Measurements from ENCODE around the gene AKNA.

Gene AKNA

DNA sequence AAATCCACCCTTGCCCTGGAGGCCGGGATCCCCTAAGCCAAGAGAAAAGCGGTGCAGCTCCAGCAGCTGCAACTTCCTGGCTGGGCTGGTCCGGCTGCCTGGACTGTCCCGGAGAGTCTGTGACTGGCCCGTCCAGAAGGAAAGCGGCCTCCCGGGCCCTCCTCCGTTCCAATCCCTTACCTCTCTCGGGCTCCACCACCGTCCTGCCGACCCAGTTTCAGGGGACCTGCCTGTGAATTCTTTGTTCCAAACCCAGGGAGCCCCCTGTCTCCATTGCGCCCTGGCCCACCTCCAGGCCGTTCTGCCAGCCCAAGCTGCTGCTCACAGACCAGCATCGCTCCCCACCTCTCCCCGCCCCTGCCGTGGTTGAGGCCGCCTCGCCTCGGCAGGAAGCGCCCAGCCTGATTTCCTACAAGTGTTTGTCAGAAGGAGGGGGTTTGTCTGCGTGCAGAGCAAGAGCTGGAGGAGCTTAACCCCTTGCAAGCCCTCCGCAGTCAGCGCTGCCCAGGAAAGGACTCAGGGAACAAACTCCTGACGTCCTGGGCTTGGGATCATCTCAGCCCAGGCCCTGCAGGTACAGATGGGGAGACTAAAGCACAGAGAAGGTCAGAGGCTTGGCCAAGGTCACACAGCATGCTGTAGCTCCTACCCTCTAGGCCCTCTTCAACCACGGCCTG lies at the start of gene AKNA:
TSS of gene AKNA (minus strand) at position 303 of the 677 bp plus-strand sequence. CDS start 6,649 bp downstream, outside the sequence.
- peak; percentile 75 for DNase-seq (ENCODE audit: low read depth)

DNA sequence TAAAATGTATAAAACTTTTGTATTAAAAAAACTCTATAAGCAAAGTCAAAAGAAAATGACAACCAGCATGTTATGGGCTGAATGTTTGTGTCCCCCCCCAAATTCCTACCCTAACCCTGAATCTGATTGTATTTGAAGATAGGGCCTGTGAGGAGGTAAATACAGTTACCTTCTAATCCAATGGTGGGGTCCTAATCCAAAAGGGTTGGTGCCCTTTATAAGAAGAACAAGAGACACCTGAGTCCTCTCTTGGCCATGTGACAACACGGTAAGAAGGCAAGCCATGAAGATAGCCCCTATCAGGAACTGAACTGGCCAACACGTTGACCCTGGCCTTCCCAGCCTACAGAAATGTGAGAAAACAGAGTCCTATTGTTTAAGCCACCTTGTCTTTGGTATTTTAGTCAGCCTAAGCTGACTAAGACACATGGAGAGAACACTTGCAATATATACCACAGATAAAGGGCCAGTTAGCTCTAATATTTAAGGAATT lies 49.7 kb upstream of the AKNA start:
- DNase-seq (ENCODE audit: low read depth): no peak

DNA sequence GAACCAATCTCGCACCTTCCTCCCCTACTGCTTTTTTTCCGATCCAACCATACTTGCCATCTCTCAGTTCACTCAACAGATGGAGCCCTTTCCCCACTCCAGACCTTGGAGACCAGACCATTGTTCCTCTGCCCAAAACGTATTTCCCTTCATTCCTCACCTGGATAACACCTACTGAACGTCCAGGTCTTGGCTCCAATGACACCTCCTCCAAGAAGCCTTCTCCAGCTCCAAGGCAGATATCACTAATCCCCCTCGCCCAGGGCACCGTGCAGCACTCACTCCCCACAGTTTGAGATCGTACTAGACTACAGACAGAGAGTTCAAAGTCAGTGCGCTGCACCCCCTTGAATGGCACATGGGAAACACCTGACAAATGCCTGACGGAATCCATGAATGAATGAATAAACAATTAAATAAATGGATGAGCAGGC lies 47.1 kb upstream of the AKNA start:
- DNase-seq (ENCODE audit: low read depth): peak; percentile 59

GRCh38 chr9:114433720-114434255 lies 46.0 kb upstream of the AKNA start:
- no peak for DNase-seq (ENCODE audit: low read depth)

DNA sequence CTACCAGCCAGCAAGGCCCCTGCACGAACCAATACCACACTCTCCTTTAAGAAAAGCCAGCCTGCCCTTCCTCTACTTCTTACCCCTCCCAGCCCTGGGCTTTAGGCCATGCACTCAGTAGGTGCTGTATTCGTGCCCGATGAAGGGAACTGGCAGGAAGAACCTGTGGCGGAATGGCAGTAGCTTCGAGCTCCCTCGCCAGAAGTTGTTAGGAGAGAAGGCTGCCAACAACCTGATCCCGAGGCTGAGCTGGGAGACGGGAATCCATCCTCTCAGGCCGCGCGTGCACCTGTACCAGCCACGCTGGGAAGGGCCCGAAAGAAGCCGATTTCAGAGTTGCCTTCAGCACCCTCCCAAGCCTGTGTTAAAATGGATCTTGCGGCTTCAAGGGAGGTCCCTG lies 45.3 kb upstream of the AKNA start:
- no peak for DNase-seq (ENCODE audit: low read depth)

DNA sequence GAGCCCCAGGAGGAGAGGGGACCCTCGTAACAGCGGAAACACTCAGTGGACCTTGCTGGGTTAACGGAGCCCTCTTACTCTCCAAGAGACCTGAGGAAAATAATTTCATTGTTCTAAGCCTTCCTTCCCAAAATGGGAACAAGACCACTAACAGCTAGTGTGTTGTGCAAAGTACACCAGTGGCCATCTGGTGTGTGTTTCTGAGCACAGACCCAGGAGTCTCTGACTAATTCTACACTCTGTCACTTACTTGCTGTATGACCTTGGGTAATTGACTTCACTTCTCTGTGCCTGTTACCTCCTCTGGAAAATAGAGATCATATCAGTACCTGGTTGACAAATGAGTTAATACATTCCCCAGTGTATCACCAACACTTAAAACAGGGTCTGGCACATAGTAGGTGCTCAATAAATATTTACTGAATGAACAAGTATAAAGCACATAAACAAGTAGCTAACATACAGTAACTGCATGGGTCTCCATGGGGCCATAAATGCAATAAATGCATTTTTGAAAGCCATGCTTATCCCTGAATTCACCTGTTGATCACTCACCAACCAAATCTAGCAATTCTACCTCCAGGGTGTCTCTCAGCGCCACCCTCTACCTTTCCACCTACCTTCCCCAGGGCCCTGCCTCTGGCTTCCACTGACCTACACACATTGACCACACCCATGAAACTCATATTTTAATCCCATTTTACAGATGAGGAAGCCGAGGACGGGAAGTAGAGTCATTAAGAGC lies 44.7 kb upstream of the AKNA start:
- DNase-seq (ENCODE audit: low read depth): no peak

DNA sequence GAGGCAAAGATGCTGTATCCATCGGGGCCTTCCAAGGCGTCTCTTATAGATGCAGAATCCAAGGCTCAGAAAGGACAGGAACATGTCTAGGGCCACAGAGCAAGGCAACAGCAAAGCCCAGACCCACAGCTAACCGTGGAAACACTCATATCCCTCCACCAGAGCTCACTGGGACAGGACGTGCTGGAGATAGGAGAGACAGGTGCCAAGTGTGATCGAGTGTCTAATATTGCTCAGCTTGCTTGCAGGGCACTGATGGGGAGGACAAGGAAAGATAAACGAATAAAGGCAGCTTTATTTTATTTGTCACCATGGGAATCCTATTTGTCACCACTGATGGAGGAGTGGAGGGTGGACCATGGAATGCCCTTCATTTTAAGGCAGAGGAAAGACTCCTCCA lies 44.0 kb upstream of the AKNA start:
- no peak for DNase-seq (ENCODE audit: low read depth)

GRCh38 chr9:114431003-114431402 lies 43.2 kb upstream of the AKNA start:
- no peak for DNase-seq (ENCODE audit: low read depth)

DNA sequence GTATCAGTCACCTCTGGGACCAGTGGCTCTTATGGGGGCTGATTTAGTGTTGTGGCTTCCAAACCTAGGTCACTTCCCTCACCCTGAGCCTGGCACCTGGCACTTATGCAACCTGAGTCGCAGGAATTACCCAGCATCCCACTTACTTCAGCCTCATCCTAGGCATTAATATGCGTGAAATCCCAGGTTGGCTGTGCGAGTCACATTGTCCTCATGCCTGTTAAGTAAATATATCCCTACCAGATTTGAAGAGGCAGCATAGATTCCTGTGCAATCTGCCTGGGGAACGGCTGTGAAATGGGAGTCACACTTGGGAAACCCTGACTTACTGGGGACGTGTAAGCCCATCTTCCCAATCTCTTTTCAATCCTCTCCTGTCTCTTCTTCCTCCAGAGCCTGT lies 42.7 kb upstream of the AKNA start:
- DNase-seq (ENCODE audit: low read depth): no peak

GRCh38 chr9:114429488-114429887 lies 41.7 kb upstream of the AKNA start:
- no peak for DNase-seq (ENCODE audit: low read depth)

DNA sequence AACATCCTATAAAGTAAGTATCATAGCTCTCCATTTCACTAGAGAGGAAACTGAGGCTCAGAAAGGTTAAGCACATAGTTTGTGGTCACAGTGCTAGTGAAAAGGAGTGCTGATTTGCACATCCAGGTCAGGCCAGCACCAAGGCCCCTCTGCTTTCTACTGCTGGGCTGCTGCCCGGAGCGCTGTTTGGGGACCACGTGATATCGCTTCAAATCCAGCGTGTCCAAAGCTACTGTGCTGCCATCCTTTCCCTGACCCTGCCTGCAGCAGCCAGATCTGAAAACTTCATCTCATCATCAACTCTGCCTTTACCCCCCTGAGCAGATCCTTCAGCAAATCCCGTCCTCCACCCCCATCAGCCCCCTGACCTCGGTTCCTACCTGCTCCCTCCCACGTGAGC lies 40.7 kb upstream of the AKNA start:
- no peak for DNase-seq (ENCODE audit: low read depth)

DNA sequence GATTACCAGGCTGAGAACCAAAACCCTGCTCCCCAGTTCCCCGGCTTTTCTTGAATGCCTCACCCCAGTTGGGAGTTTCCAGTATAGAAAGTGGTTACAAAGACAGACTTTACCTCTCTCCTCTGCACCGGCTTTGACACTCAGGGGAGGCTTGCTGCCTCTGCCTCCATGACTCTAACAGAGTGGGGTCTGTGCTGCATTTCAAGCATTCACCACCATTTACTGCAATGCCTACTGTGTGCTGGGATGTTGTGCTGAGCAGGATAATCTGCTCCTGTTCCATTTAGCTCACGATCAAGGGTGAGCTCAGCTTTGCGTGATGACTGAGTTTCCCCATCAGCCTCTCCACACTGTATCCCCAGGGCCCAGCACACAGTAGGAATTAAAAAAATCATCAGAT lies 39.9 kb upstream of the AKNA start:
- no peak for DNase-seq (ENCODE audit: low read depth)

DNA sequence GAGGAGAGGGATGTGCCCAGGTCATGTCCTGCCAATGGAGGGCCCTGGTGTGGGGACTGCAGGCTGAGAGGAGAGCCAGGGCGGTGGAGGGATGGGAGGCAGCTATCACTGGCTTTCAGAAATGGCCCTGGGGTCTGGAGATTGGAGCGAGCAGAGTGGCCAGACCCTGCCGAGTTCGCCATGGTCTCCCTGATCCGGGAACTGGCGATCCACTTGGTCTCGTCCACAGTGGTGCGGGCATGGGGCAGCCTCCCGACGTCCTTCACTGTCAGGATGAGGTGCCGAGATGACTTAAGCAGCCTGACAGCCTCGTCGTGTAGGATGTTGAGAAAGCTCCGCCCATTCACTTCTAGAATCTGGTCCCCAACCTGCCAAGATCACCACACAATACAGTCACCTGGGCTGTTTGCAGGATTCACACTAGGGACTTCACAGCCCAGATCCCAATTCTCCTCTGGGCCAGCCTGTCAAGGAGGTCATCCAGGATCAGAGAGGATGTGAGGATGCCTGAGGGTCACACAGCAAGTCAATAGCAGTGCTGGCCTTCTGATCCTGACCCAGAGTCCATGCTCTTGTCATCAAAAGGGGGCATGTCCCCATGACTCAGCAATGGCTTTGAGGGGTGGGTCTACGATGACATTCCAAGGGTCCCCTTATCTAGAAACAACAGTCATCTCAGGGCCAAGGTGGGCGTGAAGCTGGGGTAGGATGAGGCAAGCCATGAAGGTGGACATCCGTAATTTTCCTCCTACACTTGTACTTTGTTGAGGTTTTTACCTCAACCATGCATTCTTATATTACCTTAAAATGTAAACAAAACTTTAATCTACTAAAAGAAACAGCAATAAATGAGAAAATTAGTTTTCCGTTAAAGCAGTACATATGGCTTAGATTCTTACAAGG lies 38.5 kb upstream of the AKNA start:
- DNase-seq (ENCODE audit: low read depth): no peak

- no peak for DNase-seq (ENCODE audit: low read depth)
Observed at GRCh38 chr9:114425126-114425525, 37.3 kb upstream of the AKNA start.

DNA sequence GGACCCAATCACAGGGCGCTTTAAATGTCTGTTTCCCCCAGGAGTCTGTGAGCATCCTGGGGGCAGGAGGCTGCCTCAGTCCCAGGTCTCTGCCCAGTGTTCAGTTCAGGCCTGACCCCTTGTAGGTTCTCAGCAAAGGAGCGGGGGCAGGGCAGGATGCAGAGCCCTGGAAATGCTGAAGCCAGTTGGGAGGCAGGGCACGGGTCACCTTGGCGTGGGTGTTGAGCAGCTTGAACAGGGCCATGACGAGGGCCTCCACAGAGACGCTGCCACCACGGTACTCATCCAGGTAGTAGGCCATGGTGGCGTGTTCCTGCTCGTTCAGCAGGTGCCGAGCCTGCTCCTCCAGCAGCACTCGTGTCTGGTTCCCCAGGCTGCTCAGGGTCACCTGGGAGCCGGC lies 36.3 kb upstream of the AKNA start:
- no peak for DNase-seq (ENCODE audit: low read depth)

GRCh38 chr9:114423181-114423580 lies 35.4 kb upstream of the AKNA start:
- DNase-seq (ENCODE audit: low read depth): no peak

DNA sequence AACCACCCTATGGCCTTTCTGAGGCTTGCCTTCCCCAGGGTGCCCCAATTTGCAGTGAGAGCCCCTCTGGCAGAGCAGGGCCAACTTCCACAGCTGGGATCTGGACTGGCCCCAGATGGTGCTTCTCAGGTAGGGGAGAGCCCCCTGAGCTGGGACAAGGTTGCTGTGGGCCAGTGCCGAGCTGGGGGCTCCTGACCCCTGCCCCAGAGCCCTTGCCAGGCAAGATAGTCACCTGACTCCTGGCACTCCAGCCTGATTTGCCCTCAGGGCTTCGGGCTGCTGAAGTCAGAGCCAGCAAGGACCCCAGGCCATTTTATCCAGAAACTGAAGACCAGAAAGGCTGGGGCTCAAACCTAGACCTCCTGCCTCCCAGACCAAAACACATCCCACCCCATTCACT lies 33.4 kb upstream of the AKNA start:
- DNase-seq (ENCODE audit: low read depth): no peak

DNA sequence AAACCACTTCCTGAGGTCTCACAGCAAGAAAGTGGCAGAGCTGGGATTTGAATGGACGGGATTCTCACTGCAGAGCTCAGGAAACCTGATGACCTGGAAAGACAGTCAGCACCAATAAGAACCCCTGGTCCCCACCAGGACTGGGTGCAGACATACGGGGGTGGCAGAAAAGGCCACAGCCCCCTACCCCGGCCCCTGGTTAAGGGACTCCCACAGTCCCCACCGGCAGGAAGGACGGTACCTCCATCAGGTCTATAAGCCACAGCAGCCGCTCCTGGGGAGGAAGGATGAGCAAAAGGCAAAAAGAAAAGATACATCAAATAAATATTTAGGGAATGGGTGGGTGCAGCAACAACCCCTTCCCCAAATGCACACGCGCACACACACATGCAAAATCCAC lies 32.0 kb upstream of the AKNA start:
- no peak for DNase-seq (ENCODE audit: low read depth)

DNA sequence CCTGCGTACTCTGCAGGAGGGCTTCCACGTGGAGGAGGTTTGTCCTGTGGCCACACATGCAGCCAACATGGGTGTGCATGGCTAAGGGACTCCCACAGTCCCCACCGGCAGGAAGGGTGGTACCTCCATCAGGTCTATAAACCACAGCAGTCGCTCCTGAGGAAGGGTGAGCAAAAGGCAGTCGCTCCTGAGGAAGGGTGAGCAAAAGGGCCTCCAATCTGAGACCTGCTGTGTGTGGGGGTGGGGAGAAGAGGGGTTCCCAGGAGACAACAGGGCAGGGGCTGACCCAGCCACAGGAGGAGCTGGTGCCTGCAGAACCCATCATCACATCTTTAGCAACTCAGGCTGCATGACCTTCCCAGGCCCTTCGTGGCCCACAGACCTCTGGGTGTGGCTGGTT lies 30.3 kb upstream of the AKNA start:
- DNase-seq (ENCODE audit: low read depth): no peak

- peak; percentile 69 for DNase-seq (ENCODE audit: low read depth)
Observed at GRCh38 chr9:114417511-114417910, 29.7 kb upstream of the AKNA start.

GRCh38 chr9:114416906-114417305 lies 29.1 kb upstream of the AKNA start:
- DNase-seq (ENCODE audit: low read depth): no peak

DNA sequence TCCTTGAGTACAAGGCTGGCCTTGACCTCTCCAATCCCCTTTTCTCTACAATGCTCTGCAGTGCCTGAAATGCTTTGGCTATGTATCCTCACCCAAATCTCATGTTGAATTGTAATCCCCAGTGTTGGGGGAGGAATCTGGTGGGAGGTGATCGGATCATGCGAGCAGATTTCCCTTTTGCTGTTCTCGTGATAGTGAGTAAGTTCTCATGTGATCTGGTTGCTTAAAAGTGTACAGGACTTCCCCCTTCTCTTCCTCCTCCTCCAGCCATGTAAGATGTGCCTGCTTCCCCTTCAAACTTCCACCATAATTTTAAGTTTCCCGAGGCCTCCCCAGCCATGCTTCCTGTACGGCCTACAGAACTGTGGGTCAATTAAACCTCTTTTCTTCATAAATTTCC lies 28.5 kb upstream of the AKNA start:
- no peak for DNase-seq (ENCODE audit: low read depth)
